ENCODE results near the gene SPECC1L. TPM values are rescaled to one million over a fixed set of nuclear protein-coding genes. Genes with fewer than 3 reads are reported as not detected.

The SPECC1L gene
- total and polyA plus RNA-seq, 8 donors, result 6.0 to 53.1 (median 21.8) TPM

DNA sequence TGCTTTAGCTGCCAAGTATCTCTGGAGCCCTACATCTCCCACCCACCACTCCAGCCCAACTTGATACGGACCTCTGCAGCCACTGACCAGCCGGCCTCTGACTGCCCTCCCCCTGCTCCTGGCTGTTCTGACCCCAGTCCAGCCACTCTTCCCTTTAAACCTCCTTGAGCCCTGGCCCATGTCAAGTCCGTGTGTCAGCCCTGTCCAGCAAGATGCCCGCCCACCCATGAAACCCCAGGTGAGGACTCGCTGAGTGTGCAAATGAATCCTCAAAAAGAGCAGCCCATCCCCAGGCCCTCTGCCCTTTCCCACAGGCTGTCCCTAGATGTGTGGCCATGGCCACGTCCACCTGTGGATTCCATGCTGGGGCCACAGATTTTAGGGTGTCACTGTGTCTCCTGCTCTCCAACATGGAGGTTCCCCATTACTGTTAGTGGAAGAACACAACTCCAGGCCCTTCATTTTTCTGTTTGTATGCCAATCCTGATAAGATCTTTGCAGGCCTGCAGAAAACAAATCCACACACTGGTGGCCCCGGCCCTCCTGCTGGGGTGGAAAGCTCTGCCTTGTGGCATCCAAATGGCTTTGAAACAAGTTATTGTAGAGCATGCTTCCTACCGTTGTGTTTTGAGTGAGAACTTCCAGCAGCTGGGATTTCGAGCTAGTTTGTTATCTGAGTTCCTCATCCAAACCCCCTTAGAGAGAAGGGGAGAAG lies 134.1 kb downstream of the SPECC1L start:
- peak in 1 of 2 donors; percentile 5 for DNase-seq
- intact Hi-C loops (cut with DNase I; ENCODE audit: low total_unique reads), result no loop called here
- H3K9me3 ChIP-seq, result no peaks in the 10 kb centered on the region
- no peak for TF ChIP-seq POLR2A (IDR thresholded peaks at IDR 0.05)
- H3K4me3 ChIP-seq, result no peak overlapping the region
- 87 to 92% (median 90%) methylated on average over 9 of the region's 9 CpGs for WGBS, 5 donors
- H3K4me1 ChIP-seq, result peaks cover 17 to 71% (median 44%) of the 10 kb centered on the region in 4 donors
- H3K27ac ChIP-seq, result no peak overlapping the region
- H3K27me3 ChIP-seq, result no peaks in the 10 kb centered on the region
- H3K36me3 ChIP-seq, result peaks cover 0 to 20% (median 17%) of the 10 kb centered on the region in 4 donors

- H3K4me3 ChIP-seq, result no peak overlapping the region
- TF ChIP-seq CTCF (IDR thresholded peaks at IDR 0.05) (no peak), EP300 (IDR thresholded peaks at IDR 0.05) (no peak), POLR2AphosphoS5 (IDR thresholded peaks at IDR 0.05) (no peak), POLR2A (IDR thresholded peaks at IDR 0.05) (no peak)
- intact Hi-C loops (cut with DNase I; ENCODE audit: low total_unique reads), result no loop called here
- no peak for DNase-seq
- H3K36me3 ChIP-seq, result peaks cover 0 to 20% (median 18%) of the 10 kb centered on the region in 4 donors
- H3K27ac ChIP-seq, result no peak overlapping the region
- no peaks in the 10 kb centered on the region for H3K9me3 ChIP-seq
- WGBS, 5 donors, result 96 to 99% (median 97%) methylated on average over 12 of the region's 12 CpGs
- no peaks in the 10 kb centered on the region for H3K27me3 ChIP-seq
- H3K4me1 ChIP-seq, result peaks cover 17 to 64% (median 41%) of the 10 kb centered on the region in 4 donors
These were observed 135.1 kb downstream of the SPECC1L start for GRCh38 chr22:24405631-24406321.

DNA sequence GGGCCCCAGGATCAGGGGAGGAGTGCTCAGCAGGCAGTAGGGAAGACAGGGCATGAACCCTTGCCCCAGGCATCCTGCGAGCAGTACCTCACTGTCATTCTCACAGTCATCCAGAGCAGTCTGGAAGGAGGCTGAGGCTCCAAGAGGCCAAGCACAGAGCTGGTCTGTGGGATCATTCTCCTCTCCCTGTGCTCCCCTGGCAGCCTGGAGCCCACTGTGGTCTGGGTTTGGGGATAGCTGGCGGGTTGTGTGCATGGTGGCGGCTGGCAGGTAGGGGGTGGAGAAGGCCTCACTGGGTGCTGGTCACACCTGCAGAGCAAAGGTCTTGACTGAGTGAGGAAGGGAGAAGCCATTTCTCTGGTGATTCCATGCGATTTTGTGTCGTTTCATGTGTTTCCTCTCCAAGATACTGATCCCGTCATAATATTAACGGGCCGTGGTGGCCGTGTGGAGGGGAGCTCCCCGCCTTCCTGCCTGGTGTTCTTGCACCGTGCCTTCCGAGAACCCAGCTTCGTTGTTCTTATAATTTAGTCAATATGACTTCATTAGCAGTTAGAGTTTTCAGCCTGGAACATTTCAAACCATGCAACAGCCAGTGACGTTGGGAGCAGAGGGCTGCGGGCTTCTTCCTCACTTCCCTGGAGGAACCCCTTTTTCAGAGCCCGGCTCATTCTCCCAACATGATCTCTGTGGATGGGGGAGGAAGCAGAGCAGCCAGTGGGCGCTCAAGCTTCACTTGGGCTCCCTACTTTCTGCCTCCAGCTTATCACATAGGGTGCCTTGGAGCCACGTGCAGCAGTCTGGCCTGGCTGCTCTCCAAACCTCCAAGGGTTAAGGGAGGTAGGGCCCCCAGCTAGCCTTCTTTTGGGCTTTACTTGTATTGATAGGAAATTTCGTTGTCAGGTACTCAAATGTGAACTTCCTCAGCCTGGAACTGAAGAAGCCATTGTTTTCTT lies 136.0 kb downstream of the SPECC1L start:
- DNase-seq, result peak in 1 of 2 donors; percentile 23
- Histone ChIP-seq H3K9me3 (no peaks in the 10 kb centered on the region), H3K27ac (peak overlapping the region in 2 of 5 donors; percentile 3 to 10), H3K4me1 (peaks cover 17 to 56% (median 35%) of the 10 kb centered on the region in 4 donors), H3K27me3 (no peaks in the 10 kb centered on the region), H3K4me3 (no peak overlapping the region), H3K36me3 (peaks cover 0 to 28% (median 24%) of the 10 kb centered on the region in 4 donors)
- TF ChIP-seq POLR2A (IDR thresholded peaks at IDR 0.05) (no peak), POLR2AphosphoS5 (IDR thresholded peaks at IDR 0.05) (no peak), EP300 (IDR thresholded peaks at IDR 0.05) (no peak), CTCF (IDR thresholded peaks at IDR 0.05) (no peak)
- 77 to 81% (median 78%) methylated on average over 19 of the region's 19 CpGs for WGBS, 5 donors
- intact Hi-C loops (cut with DNase I; ENCODE audit: low total_unique reads), result no loop called here

GRCh38 chr22:24407278-24407665 lies 136.6 kb downstream of the SPECC1L start:
- Histone ChIP-seq H3K4me3 (no peak overlapping the region), H3K27me3 (no peaks in the 10 kb centered on the region), H3K36me3 (peaks cover 4 to 35% (median 31%) of the 10 kb centered on the region in 4 donors), H3K27ac (peak overlapping the region in 2 of 5 donors; percentile 3 to 10), H3K4me1 (peaks cover 13 to 49% (median 29%) of the 10 kb centered on the region in 4 donors), H3K9me3 (no peaks in the 10 kb centered on the region)
- no peak for TF ChIP-seq EP300 (IDR thresholded peaks at IDR 0.05)
- TF ChIP-seq POLR2A (IDR thresholded peaks at IDR 0.05), result no peak
- TF ChIP-seq POLR2AphosphoS5 (IDR thresholded peaks at IDR 0.05), result no peak
- no peak for TF ChIP-seq CTCF (IDR thresholded peaks at IDR 0.05)
- WGBS, 5 donors, result 37 to 58% (median 54%) methylated on average over 13 to 15 of the region's 15 CpGs
- DNase-seq, result peak in 1 of 2 donors; percentile 65
- intact Hi-C loops (cut with DNase I; ENCODE audit: low total_unique reads), result no loop called here

All from stomach (tissue), 9 donors.